GM19452 (cell line): ENCODE results near the gene GNAQ.

ENCODE experiments used
- ATAC-seq: cut with Tn5 transposase; IDR thresholded peaks from one replicate; pipeline ENCODE4 v1.9.1; 2021; ENCODE audit not compliant: unreplicated experiment

Gene GNAQ

DNA sequence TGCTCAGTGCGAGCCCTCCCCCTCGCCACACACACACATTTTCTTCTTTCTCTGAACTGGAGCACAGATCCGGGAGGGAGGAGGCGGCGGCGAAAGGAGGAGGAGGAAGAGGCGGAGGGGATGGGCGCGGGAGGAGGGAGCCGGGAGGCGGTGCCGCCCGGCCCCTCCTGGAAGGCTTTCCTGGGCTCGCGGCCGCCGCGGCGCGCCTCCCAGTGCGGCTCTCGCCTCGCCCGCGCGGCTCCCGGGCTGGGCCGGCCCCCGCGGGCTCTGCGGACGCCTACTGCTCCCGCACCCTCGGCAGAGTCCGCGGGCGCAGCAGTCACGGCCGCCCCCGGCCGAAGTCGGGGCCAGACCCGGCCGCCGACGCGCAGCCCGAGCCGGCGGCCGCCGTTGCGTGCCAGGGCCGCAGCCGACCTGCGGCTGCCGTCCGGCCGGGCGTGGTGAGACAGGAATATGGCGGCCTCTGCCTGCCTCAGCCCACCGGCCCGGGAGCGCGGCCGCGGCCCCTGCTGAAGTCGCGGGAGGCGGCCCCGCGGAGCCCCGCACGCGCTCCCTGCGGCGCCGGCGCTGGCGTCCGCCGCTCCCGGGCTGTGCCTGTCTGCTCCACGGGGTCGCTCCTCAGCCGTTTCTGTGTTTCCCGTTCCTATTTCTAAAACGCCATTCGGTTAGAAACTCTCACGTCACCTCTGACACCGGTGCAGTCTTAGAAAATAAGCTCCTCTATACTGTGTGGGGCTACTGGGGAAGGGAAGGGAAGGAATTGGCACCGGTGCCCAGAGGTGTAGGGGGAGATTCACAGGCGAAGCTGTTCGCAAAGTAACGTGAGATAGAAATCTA is 500 bp upstream of the GNAQ start:
- no peak for ATAC-seq

GRCh38 chr9:78030553-78031443 is 813 bp downstream of the GNAQ start:
- ATAC-seq, result no peak

DNA sequence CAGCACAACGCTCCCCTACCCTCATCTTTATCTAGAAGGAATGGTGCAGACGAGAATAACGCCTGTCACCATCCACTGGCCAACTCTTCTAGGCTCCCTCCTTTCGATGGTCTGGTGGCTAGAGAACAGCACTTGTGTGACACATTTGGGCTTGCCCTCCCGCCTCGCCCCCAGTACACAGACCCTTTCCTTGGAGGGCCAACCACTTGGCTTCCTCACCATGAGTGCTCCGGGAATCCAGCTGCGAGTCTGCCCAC is 1.4 kb downstream of the GNAQ start:
- no peak for ATAC-seq

- ATAC-seq, result no peak
These were observed 1.9 kb downstream of the GNAQ start for GRCh38 chr9:78029551-78030295.

- no peak for ATAC-seq
These were observed 2.7 kb downstream of the GNAQ start for GRCh38 chr9:78028926-78029325.

- no peak for ATAC-seq
These were observed 4.7 kb downstream of the GNAQ start for GRCh38 chr9:78026947-78027346.

DNA sequence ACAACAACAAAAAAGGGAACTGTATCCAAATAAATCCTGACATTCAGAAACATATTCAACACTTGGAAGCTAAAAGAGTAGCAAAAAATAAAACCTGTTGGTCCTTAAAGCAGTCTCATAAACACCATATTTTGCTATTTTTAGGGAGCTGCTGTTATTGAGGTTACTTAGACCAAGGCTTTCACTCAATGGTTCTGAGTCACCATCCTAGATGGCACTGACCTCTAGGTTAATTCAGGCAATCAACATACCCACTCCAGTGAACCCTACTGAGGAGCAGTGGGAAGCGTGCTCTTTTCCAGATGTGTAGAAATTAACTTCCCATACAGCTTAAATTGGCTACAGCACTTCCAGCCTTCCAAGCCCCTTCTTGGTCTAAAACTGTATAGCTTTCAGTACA is 5.2 kb downstream of the GNAQ start:
- ATAC-seq, result no peak

GRCh38 chr9:78025186-78025585 is 6.4 kb downstream of the GNAQ start:
- no peak for ATAC-seq

DNA sequence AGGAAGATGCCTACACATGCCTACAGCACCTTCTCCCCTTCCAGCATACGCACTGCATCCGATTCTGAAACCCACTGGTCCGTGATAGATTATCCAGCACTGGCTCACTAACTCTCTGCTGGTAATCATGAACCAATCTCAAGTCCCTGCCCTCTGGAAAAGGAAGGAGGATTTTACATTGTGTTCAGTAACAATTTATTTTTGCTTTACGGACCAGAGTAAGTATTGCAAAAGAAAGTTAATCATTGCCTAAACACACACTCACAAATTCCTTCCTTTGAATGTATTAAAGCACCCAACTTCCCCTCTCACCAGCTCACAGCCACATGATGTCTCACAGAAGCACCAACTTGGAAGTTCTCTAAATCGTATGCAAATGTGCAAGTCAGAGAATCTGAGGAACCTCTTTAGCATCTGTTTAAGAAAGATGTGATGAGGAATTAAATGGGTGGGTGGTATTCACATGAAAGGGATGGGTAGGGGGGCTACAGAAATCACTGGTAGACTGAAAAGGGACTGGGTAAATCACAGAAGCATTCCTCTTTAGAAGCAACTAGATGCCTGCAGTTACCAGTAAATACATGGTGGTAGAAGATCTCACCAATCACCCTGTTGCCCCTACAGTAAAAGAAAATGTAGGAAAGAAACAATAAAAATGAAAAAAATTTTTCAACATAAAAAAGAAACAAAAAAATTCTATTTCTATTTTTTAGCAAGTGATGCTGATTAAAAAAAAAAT is 8.4 kb downstream of the GNAQ start:
- no peak for ATAC-seq

- no peak for ATAC-seq
These were observed 9.9 kb downstream of the GNAQ start for GRCh38 chr9:78021697-78022096.

- no peak for ATAC-seq
These were observed 14.4 kb downstream of the GNAQ start for GRCh38 chr9:78017190-78017693.

DNA sequence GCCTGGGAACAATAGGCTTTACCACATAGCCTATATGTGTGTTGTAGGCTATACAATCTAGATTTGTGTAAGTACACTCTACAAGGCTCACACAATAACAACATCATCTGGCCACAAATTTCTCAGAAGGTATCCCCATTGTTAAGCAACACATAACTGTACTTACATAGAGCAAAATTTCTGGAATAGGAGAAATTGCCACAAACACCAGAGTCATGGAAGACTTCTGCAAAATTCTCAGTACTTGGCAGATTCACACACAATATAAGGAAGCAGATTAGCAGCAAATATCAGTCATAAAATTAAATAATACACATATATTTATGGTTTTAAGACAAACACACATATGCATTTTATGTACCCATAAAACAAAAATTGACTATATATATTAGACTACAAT is 16.4 kb downstream of the GNAQ start:
- ATAC-seq, result no peak

DNA sequence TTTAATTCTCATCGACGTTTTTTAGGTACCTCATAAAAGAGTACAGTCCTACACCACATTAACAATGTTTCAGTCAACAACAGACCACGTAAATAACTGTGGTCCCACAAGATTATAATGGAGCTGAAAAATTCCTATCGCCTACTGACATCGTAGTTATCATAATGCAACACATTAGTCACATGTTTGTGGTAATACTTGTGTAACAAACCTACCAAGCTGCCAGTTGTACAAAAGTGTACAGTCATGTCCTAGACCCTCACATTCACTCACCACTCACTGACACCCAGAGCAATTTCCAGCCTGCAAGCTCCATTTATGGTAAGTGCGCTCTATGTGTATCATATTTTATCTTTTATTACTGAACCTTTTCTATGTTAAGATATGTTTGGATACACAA is 16.8 kb downstream of the GNAQ start:
- ATAC-seq, result no peak

DNA sequence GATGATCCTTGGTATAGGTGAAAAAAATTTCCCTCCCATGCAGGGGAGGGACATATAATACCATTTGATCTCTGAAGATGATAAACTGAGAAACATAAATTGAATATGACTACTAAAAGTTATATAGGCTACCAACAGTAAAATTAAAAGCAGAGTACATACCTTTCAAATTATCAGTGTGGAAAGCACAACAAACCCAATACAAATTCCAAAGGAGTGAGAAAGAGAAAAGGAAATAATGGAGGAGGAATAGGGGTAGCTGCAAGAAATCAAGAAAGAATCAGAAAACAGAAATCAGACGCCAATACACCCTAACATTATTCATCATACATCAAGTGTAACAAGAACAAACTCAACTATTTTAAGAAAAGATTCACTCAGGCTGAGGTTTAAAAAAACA is 17.7 kb downstream of the GNAQ start:
- no peak for ATAC-seq

DNA sequence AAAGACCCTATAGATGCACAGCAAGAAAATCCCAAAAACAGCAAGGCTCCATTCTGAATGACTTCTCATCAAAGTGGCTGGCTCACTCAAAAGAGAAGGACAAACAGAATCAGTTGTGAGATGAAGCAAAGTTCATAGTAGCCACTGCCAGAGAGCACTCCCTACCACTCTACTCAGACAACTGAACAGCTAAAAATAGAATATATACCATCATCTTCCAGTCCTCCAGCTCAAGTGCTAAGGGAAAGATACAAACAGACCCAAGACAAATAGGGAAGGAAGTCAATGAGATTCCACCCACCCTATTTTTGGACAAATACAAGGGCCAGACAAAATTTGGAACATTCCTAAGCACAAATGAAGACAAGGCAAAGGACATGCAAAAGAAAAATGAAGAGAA is 20.6 kb downstream of the GNAQ start:
- no peak for ATAC-seq

GRCh38 chr9:78010445-78010844 is 21.2 kb downstream of the GNAQ start:
- ATAC-seq, result no peak

DNA sequence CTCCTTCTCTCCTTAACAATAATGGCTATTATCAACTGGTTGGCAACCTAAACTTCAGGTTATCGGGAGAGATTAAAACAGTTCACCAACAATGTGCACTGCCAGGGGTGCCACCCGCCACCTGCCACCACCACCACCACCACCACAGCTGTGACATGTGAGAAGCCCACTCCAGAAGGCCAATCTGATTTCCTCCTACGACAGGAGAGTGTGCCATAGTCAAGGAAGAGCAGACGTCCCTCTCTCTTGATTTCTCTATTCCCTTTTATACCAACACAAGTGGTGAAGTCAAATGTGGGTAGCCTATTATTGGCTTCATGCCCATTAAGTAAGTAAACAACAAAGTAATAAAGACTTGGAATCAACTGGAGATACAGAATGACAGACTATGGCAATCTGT is 22.4 kb downstream of the GNAQ start:
- no peak for ATAC-seq

DNA sequence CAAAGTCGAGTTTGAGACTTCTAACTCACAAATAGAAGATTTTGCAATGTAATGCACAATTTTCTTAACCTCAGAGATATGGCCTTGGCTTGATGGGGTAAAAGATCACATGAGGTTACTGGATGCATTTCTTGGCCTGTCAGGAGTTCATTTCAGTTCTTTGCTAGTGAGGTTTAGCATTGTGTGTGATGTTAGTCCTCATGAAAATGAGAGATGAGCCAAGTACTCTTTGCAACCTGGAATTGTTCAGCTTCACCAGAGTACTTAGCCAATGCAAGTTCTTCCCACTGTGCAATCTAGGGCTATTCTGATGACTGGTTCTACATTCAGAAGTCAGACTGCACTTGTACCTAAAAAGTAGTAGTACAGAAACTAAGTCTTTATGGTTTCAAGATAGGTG is 24.9 kb downstream of the GNAQ start:
- ATAC-seq, result no peak

DNA sequence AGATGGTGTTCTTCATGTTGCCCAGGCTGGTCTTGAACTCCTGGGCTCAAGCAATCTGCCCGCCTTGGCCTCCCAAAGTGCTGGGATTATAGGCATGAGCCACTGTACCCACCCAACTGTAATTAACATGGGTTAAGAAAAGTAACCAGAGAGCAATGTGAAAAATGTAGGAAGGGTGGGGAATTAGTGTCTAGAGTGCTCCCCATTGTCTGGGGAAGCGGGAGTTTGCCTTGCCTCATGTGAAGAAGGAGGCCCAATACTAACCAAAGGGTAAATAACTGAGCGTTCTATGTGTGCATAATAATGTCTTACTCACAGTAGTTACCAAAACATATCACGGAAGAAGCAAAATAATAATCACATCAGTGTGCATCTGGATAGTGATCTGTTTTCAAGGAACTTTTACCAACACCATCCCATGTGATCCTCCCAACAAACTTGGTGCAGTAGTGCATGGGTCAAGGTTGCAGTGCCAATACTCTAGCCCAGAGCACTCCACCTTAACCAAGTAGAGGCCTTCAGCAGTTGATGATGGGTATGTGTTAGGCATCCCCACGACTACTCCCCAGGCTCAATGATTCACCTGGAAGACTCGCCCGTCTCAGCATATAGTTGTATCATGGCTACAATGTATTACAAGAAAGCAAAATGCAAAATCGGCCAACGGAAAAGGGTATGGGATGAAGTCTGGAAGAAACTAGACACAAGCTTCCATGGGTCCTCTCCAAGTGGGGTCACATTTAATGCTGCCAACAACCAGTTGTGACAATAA is 26.2 kb downstream of the GNAQ start:
- ATAC-seq, result no peak
